Mucosa of gallbladder (tissue), 1 donor: ENCODE measurements around the gene TRIM17. TPM values are rescaled to one million over a fixed set of nuclear protein-coding genes. Genes with fewer than 3 reads are reported as not detected.

ENCODE experiments used
- DNase-seq: peaks from one replicate; pipeline ENCODE4 v3.0.0-alpha.2; 2020; ENCODE audit warnings: low spot score
- total RNA-seq: library from RNA; stranded (reverse); gene quantifications from one replicate; pipeline ENCODE4 v1.2.1, GENCODE V29; 2021
- donor health status: DM: no; HTN: no; CAD: no.

The TRIM17 gene
- total RNA-seq, 1 donor from 2014 or later = 0.23 TPM

- no peak for DNase-seq
These were observed 47.7 kb downstream of the TRIM17 start for GRCh38 chr1:228368801-228369607.

GRCh38 chr1:228367798-228368791 is 48.6 kb downstream of the TRIM17 start:
- DNase-seq = no peak

GRCh38 chr1:228366866-228367741 is 49.6 kb downstream of the TRIM17 start:
- DNase-seq = no peak

GRCh38 chr1:228366062-228366865 is 50.4 kb downstream of the TRIM17 start:
- DNase-seq = no peak

- no peak for DNase-seq
These were observed 51.2 kb downstream of the TRIM17 start for GRCh38 chr1:228365271-228366061.

GRCh38 chr1:228364706-228365213 is 51.9 kb downstream of the TRIM17 start:
- no peak for DNase-seq

- DNase-seq = no peak
These were observed 52.5 kb downstream of the TRIM17 start for GRCh38 chr1:228364068-228364705.

- DNase-seq = no peak
These were observed 53.0 kb downstream of the TRIM17 start for GRCh38 chr1:228363686-228364067.

- no peak for DNase-seq
These were observed 53.7 kb downstream of the TRIM17 start for GRCh38 chr1:228362884-228363450.

GRCh38 chr1:228362141-228362883 is 54.3 kb downstream of the TRIM17 start:
- no peak for DNase-seq

GRCh38 chr1:228361314-228362140 is 55.1 kb downstream of the TRIM17 start:
- DNase-seq = no peak

GRCh38 chr1:228360533-228361313 is 55.9 kb downstream of the TRIM17 start:
- DNase-seq = no peak

- no peak for DNase-seq
These were observed 56.8 kb downstream of the TRIM17 start for GRCh38 chr1:228359613-228360532.

- DNase-seq = no peak
These were observed 57.7 kb downstream of the TRIM17 start for GRCh38 chr1:228358764-228359612.
